ENCODE data around the gene KCNH1. TPM values are rescaled to one million over a fixed set of nuclear protein-coding genes. Genes with fewer than 3 reads are reported as not detected.

KCNH1 gene
- total and polyA plus RNA-seq, 2 experiments from 2014 or later: 0.28 TPM; not detected in 1

- Mint-ChIP-seq H3K27me3 (ENCODE audit: insufficient read depth, low read depth, poor library complexity) (peaks cover 4% of the 10 kb centered on the region), H3K36me3 (ENCODE audit: low read depth) (no peaks in the 10 kb centered on the region), H3K4me3 (no peak overlapping the region), H3K4me1 (no peaks in the 10 kb centered on the region), H3K9me3 (no peaks in the 10 kb centered on the region), H3K27ac (no peak overlapping the region)
- DNase-seq (ENCODE audit: low spot score) (no peak), ATAC-seq (no peak)
- no peaks in the 10 kb centered on the region for H4K20me1 ChIP-seq (replicated peaks; ENCODE audit: insufficient read depth)
- no peaks in the 10 kb centered on the region for H3F3A ChIP-seq (replicated peaks; ENCODE audit: low read depth)
- H3K9me2 ChIP-seq (ENCODE audit: insufficient read depth): 0 out of 2 replicates have a peak, but pooled peaks cover 6% of the 10 kb centered on the region
- H3K79me2 ChIP-seq (replicated peaks; ENCODE audit: insufficient read depth): no peaks in the 10 kb centered on the region
- H3K36me3 ChIP-seq (ENCODE audit: insufficient read depth): no peaks in the 10 kb centered on the region
- no peaks in the 10 kb centered on the region for H3K4me1 ChIP-seq (ENCODE audit: insufficient read depth)
- no peak overlapping the region for H2AFZ ChIP-seq
- H3K27me3 ChIP-seq (ENCODE audit: insufficient read depth): no peaks in the 10 kb centered on the region
- no peak overlapping the region for H3K4me3 ChIP-seq
- no peak overlapping the region for H3K27ac ChIP-seq (ENCODE audit: low read depth)
- no peak overlapping the region for H3K4me2 ChIP-seq
- no peak for TF ChIP-seq REST (IDR thresholded peaks at IDR 0.05; ENCODE audit: unreplicated experiment)
- no peak for TF ChIP-seq JUNB (IDR thresholded peaks at IDR 0.05; ENCODE audit: unreplicated experiment)
- no peak for TF ChIP-seq EZH2phosphoT487 (IDR thresholded peaks at IDR 0.05; ENCODE audit: unreplicated experiment)
- TF ChIP-seq CTCF (conservative IDR thresholded peaks at IDR 0.05; ENCODE audit: low read depth in 2 of 2): no peak
- TF ChIP-seq ZNF331 (CRISPR knock-in tag; IDR thresholded peaks at IDR 0.05; ENCODE audit: low read depth): no peak
- no peak for TF ChIP-seq STAT1 (IDR thresholded peaks at IDR 0.05; ENCODE audit: unreplicated experiment)
- no peak for TF ChIP-seq NANOG (IDR thresholded peaks at IDR 0.05; ENCODE audit: borderline replicate concordance)
- TF ChIP-seq EZH2 (IDR thresholded peaks at IDR 0.05; ENCODE audit: low read depth, unreplicated experiment): no peak
- no peak for TF ChIP-seq ZNF114 (CRISPR knock-in tag; IDR thresholded peaks at IDR 0.05)
- TF ChIP-seq CREB1 (CRISPR knock-in tag; IDR thresholded peaks at IDR 0.05; ENCODE audit: low read depth): no peak
Observed at GRCh38 chr1:210787800-210788199, 346.1 kb downstream of the KCNH1 start.

GRCh38 chr1:210786546-210786945 lies 347.4 kb downstream of the KCNH1 start:
- H3K27ac ChIP-seq (ENCODE audit: low read depth): no peak overlapping the region
- no peak overlapping the region for H3K4me3 ChIP-seq
- no peak overlapping the region for H3K4me2 ChIP-seq
- peaks cover 6% of the 10 kb centered on the region for H3K27me3 Mint-ChIP-seq (ENCODE audit: insufficient read depth, low read depth, poor library complexity)
- no peaks in the 10 kb centered on the region; the same call in 2 of the 3 replicates for H3K36me3 Mint-ChIP-seq (ENCODE audit: low read depth)
- H3K36me3 ChIP-seq (ENCODE audit: insufficient read depth): no peaks in the 10 kb centered on the region
- no peaks in the 10 kb centered on the region for H3K79me2 ChIP-seq (replicated peaks; ENCODE audit: insufficient read depth)
- DNase-seq (ENCODE audit: low spot score) (no peak), ATAC-seq (no peak)
- no peaks in the 10 kb centered on the region for H3K4me1 ChIP-seq (ENCODE audit: insufficient read depth)
- no peaks in the 10 kb centered on the region; the same call in 1 of the 3 replicates for H3K4me1 Mint-ChIP-seq
- H3F3A ChIP-seq (replicated peaks; ENCODE audit: low read depth): no peaks in the 10 kb centered on the region
- 0 out of 2 replicates have a peak, but pooled peaks cover 6% of the 10 kb centered on the region for H3K9me2 ChIP-seq (ENCODE audit: insufficient read depth)
- no peaks in the 10 kb centered on the region for H3K27me3 ChIP-seq (ENCODE audit: insufficient read depth)
- TF ChIP-seq STAT1 (IDR thresholded peaks at IDR 0.05; ENCODE audit: unreplicated experiment) (no peak), CTCF (conservative IDR thresholded peaks at IDR 0.05; ENCODE audit: low read depth in 2 of 2) (no peak)
- no peaks in the 10 kb centered on the region for H3K9me3 Mint-ChIP-seq
- H4K20me1 ChIP-seq (replicated peaks; ENCODE audit: insufficient read depth): no peaks in the 10 kb centered on the region
- no peak overlapping the region for H3K4me3 Mint-ChIP-seq
- H2AFZ ChIP-seq: no peak overlapping the region
- H3K27ac Mint-ChIP-seq: no peak overlapping the region

All from GM23338 (cell line).